ENCODE measurements around the gene ZFP62. TPM values are rescaled to one million over a fixed set of nuclear protein-coding genes. Genes with fewer than 3 reads are reported as not detected.

The ZFP62 gene
- total RNA-seq, 1 experiment from 2014 or later = 34.4 TPM

DNA sequence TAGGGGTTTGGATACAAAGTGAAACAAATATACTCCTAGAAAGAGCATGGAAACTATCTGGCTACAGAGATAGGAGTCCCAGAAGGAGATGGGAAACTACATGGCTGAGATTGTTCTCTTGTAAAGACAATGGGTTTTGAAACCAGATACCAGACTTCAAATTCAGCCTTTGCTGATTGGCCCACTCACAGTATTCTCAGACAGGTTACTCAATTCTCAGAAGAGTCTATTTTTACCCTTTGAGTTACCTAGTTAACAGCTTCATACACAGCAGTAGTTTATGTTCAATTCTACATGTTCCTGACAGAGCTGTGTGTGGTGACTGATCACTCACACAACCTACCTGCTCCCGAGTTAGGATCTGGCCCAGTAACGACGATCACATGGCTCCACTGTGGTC, 14.1 kb downstream of the ZFP62 start:
- ChIA-PET CTCF (no interaction called here), POLR2A (no interaction called here)
- DNase-seq = no peak
- Histone ChIP-seq H3K27me3 (replicated peaks; ENCODE audit: control insufficient read depth, insufficient read depth, low read length) (no peaks in the 10 kb centered on the region), H3K4me1 (no peaks in the 10 kb centered on the region), H3K9me3 (peaks cover 29% of the 10 kb centered on the region), H3K4me3 (ENCODE audit: low read depth, low read length) (no peak overlapping the region), H3K36me3 (ENCODE audit: control insufficient read depth, insufficient read depth, low read length) (peaks cover 26% of the 10 kb centered on the region)
- no peaks in the 10 kb centered on the region for H3K27me3 Mint-ChIP-seq (ENCODE audit: insufficient read depth, unreplicated experiment)
- no peak overlapping the region for H3K27ac Mint-ChIP-seq (ENCODE audit: unreplicated experiment)
- H3K9me3 Mint-ChIP-seq (ENCODE audit: unreplicated experiment) = peaks cover 24% of the 10 kb centered on the region
- TF ChIP-seq, protein P1, sequence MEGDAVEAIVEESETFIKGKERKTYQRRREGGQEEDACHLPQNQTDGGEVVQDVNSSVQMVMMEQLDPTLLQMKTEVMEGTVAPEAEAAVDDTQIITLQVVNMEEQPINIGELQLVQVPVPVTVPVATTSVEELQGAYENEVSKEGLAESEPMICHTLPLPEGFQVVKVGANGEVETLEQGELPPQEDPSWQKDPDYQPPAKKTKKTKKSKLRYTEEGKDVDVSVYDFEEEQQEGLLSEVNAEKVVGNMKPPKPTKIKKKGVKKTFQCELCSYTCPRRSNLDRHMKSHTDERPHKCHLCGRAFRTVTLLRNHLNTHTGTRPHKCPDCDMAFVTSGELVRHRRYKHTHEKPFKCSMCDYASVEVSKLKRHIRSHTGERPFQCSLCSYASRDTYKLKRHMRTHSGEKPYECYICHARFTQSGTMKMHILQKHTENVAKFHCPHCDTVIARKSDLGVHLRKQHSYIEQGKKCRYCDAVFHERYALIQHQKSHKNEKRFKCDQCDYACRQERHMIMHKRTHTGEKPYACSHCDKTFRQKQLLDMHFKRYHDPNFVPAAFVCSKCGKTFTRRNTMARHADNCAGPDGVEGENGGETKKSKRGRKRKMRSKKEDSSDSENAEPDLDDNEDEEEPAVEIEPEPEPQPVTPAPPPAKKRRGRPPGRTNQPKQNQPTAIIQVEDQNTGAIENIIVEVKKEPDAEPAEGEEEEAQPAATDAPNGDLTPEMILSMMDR (IDR thresholded peaks at IDR 0.05; ENCODE audit: insufficient read depth in 1 of 2, low read depth in 1 of 2, low read length in 1 of 2, severe bottlenecking in 1 of 2, unreplicated experiment in 1 of 2) = no peak
- intact Hi-C loops (cut with micrococcal nuclease; ENCODE audit: unreplicated experiment) = no loop called here
- peaks cover 50% of the 10 kb centered on the region for H3K36me3 Mint-ChIP-seq (ENCODE audit: insufficient read depth, unreplicated experiment)
- BruUV-seq (replicated peaks) = no TSS peak
- no peak overlapping the region for H3K4me3 Mint-ChIP-seq (ENCODE audit: unreplicated experiment)
- H3K4me1 Mint-ChIP-seq (ENCODE audit: low read depth, unreplicated experiment) = no peaks in the 10 kb centered on the region

DNA sequence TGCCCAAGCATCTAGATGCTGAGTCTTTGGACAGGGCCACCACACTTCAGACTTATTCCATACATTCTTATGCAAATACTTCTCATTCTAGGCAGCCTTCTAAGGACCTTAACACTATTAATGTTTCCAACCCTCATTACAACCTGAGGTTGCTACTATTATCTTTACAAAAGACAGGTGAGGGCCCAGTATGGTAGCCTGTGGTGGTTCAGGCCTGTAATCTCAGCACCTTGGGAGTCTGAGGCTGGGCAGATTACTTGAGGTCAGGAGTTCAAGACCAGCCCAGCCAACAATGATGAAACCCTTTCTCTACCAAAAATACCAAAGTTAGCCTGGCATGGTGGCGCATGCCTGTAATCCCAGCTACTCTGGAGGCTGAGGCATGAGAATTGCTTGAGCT, 16.2 kb downstream of the ZFP62 start:
- Mint-ChIP-seq H3K27me3 (ENCODE audit: insufficient read depth, unreplicated experiment) (no peaks in the 10 kb centered on the region), H3K27ac (ENCODE audit: unreplicated experiment) (no peak overlapping the region), H3K9me3 (ENCODE audit: unreplicated experiment) (peaks cover 10% of the 10 kb centered on the region), H3K36me3 (ENCODE audit: insufficient read depth, unreplicated experiment) (peaks cover 34% of the 10 kb centered on the region), H3K4me1 (ENCODE audit: low read depth, unreplicated experiment) (no peaks in the 10 kb centered on the region), H3K4me3 (ENCODE audit: unreplicated experiment) (no peak overlapping the region)
- intact Hi-C loops (cut with micrococcal nuclease; ENCODE audit: unreplicated experiment) = no loop called here
- TF ChIP-seq, protein P1 (IDR thresholded peaks at IDR 0.05; ENCODE audit: insufficient read depth in 1 of 2, low read depth in 1 of 2, low read length in 1 of 2, severe bottlenecking in 1 of 2, unreplicated experiment in 1 of 2) = no peak
- Histone ChIP-seq H3K27me3 (replicated peaks; ENCODE audit: control insufficient read depth, insufficient read depth, low read length) (no peaks in the 10 kb centered on the region), H3K4me3 (ENCODE audit: low read depth, low read length) (no peak overlapping the region), H3K4me1 (no peaks in the 10 kb centered on the region), H3K36me3 (ENCODE audit: control insufficient read depth, insufficient read depth, low read length) (peaks cover 10% of the 10 kb centered on the region), H3K9me3 (peaks cover 11% of the 10 kb centered on the region)
- no peak for DNase-seq
- ChIA-PET CTCF (no interaction called here), POLR2A (no interaction called here)
- BruUV-seq (replicated peaks) = no TSS peak

DNA sequence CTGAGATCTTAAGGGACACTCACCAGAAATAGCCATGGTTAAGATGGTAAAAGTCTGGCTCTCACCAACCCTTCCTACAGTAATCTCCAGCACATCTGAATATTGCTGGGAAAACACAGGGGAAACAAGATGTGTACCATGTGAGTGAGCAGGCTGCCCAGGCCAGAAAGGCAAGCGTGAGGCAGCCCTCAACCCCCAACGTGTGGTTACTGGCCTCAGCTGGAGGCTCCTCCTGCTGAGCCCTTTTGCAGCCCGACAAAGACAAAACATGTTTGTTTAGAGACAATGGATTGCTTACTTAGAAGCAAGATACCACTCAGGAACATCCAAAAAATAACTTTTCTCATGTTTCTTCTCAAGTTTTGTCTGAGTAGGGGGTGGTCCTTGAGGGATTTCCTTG, 16.6 kb downstream of the ZFP62 start:
- no peak overlapping the region for H3K4me3 Mint-ChIP-seq (ENCODE audit: unreplicated experiment)
- H3K9me3 Mint-ChIP-seq (ENCODE audit: unreplicated experiment) = peaks cover 10% of the 10 kb centered on the region
- POLR2A ChIA-PET = no interaction called here
- peaks cover 30% of the 10 kb centered on the region for H3K36me3 Mint-ChIP-seq (ENCODE audit: insufficient read depth, unreplicated experiment)
- no peaks in the 10 kb centered on the region for H3K27me3 Mint-ChIP-seq (ENCODE audit: insufficient read depth, unreplicated experiment)
- no TSS peak for BruUV-seq (replicated peaks)
- TF ChIP-seq, protein P1 (IDR thresholded peaks at IDR 0.05; ENCODE audit: insufficient read depth in 1 of 2, low read depth in 1 of 2, low read length in 1 of 2, severe bottlenecking in 1 of 2, unreplicated experiment in 1 of 2) = no peak
- H3K27me3 ChIP-seq (replicated peaks; ENCODE audit: control insufficient read depth, insufficient read depth, low read length) = no peaks in the 10 kb centered on the region
- DNase-seq = no peak
- no peaks in the 10 kb centered on the region for H3K4me1 ChIP-seq
- peaks cover 10% of the 10 kb centered on the region for H3K9me3 ChIP-seq
- CTCF ChIA-PET = no interaction called here
- intact Hi-C loops (cut with micrococcal nuclease; ENCODE audit: unreplicated experiment) = no loop called here
- H3K36me3 ChIP-seq (ENCODE audit: control insufficient read depth, insufficient read depth, low read length) = peaks cover 6% of the 10 kb centered on the region
- H3K27ac Mint-ChIP-seq (ENCODE audit: unreplicated experiment) = no peak overlapping the region
- H3K4me1 Mint-ChIP-seq (ENCODE audit: low read depth, unreplicated experiment) = no peaks in the 10 kb centered on the region
- H3K4me3 ChIP-seq (ENCODE audit: low read depth, low read length) = no peak overlapping the region

All from Caco-2 (cell line).